Panc1 (cell line): ENCODE data around the gene ZC3H11A. TPM values are rescaled to one million over a fixed set of nuclear protein-coding genes. Genes with fewer than 3 reads are reported as not detected.

Source experiments
- ATAC-seq: fragments of 200-7000 bp; cut with Tn5 transposase; 2 replicates; pipeline ENCODE4 v1.9.1; 2020; ENCODE audit warnings: mild to moderate bottlenecking, moderate library complexity
- BruUV-seq: library from RNA; stranded (reverse); fragments of 400-500 nt; replicated peaks from 2 replicates; lab custom pipeline; 2021; lab: Mats Ljungman, UMichigan
- CTCF ChIA-PET: fragments of 300-600 bp; sonication (Branson Sonifier 250); formaldehyde crosslinking; loops from one replicate; lab custom pipeline; 2022; ENCODE audit warnings: antibody characterized with exemption; lab: Charles Lee
- POLR2A ChIA-PET: fragments of 300-600 bp; sonication (Branson Sonifier 250); formaldehyde crosslinking; loops from one replicate; lab custom pipeline; 2022; ENCODE audit warnings: antibody characterized with exemption; lab: Charles Lee
- DNase-seq: peaks from one replicate; pipeline ENCODE4 v3.0.0-alpha.2; 2010; ENCODE audit warnings: low read depth, low spot score
- H3K27ac ChIP-seq: 2 replicates; pipeline ENCODE4 v1.5.1; 2011; ENCODE audit warnings: mild to moderate bottlenecking, low read length, inconsistent platforms
- H3K27me3 ChIP-seq: fragments of 200-500 bp; sonication (Bioruptor generic); 2 replicates; pipeline ENCODE4 v1.6.0; 2014; ENCODE audit warnings: low read length, inconsistent platforms; ENCODE audit not compliant: control insufficient read depth, insufficient read depth
- H3K36me3 ChIP-seq: fragments of 200-500 bp; sonication (Bioruptor generic); 2 replicates; pipeline ENCODE4 v1.5.1; 2014; ENCODE audit warnings: inconsistent platforms, mild to moderate bottlenecking, low read length, moderate library complexity; ENCODE audit not compliant: control insufficient read depth, insufficient read depth
- H3K4me1 ChIP-seq: 2 replicates; pipeline ENCODE4 v1.5.1; 2011; ENCODE audit warnings: inconsistent platforms, mild to moderate bottlenecking, low read length, moderate library complexity; ENCODE audit not compliant: control insufficient read depth, insufficient read depth
- H3K4me3 ChIP-seq, 2 experiments: 2 replicates each; pipeline ENCODE4 v1.5.1; 2011 to 2012; ENCODE audit warnings: low read depth in 2 of 2, low read length in 2 of 2, mild to moderate bottlenecking in 2 of 2, inconsistent platforms in 1 of 2, moderate library complexity in 1 of 2
- H3K9me3 ChIP-seq: fragments of 200-500 bp; sonication (Bioruptor generic); 2 replicates; pipeline ENCODE4 v1.5.1; 2014; ENCODE audit warnings: low read depth, mild to moderate bottlenecking, inconsistent platforms, low read length, moderate library complexity; ENCODE audit not compliant: control insufficient read depth, insufficient read depth
- CTCF ChIP-seq: fragments of 450-650 bp; IDR thresholded peaks from 2 replicates; pipeline ENCODE4 v1.5.1; 2017; ENCODE audit warnings: mild to moderate bottlenecking
- POLR2AphosphoS5 ChIP-seq: IDR thresholded peaks from 2 replicates; pipeline ENCODE4 v1.6.1; 2012; ENCODE audit warnings: mild to moderate bottlenecking, low read depth, low read length, moderate library complexity
- REST ChIP-seq, 2 experiments: IDR thresholded peaks; 2 replicates each; pipeline ENCODE4 v1.6.1; 2011 to 2012; ENCODE audit warnings: low read depth in 2 of 2, control low read depth in 1 of 2, low read length in 1 of 2, mild to moderate bottlenecking in 1 of 2, moderate library complexity in 1 of 2; ENCODE audit not compliant: insufficient read depth in 1 of 2
- SIN3A ChIP-seq: IDR thresholded peaks from 2 replicates; pipeline ENCODE4 v1.6.1; 2012; ENCODE audit warnings: low read depth, mild to moderate bottlenecking, low read length, moderate library complexity, borderline replicate concordance; ENCODE audit not compliant: insufficient read depth
- TCF7L2 ChIP-seq: IDR thresholded peaks from 2 replicates; pipeline ENCODE4 v1.6.1; 2011; ENCODE audit warnings: mild to moderate bottlenecking, low read depth, low read length, inconsistent platforms
- in situ Hi-C: cut with HindIII; loops from 2 replicates; pipeline ENCODE4 v1.10.0; 2016; ENCODE audit warnings: low sequenced_read_pairs, low pct_unique_long_range_greater_than_20kb
- intact Hi-C: fragments of 100-400 bp; cut with micrococcal nuclease; formaldehyde crosslinking; loops from one replicate; pipeline ENCODE4 v1.10.0; 2022; ENCODE audit not compliant: unreplicated experiment
- total RNA-seq: library from RNA; stranded (reverse); gene quantifications from one replicate; pipeline ENCODE4 v1.2.1, GENCODE V29; 2021; ENCODE audit not compliant: unreplicated experiment

The ZC3H11A gene
- total RNA-seq, 1 experiment from 2014 or later, result 69.6 TPM

GRCh38 chr1:203777596-203777995 is 17.8 kb upstream of the ZC3H11A start:
- in situ Hi-C loops (no loop called here), intact Hi-C loops (no loop called here)
- ChIA-PET POLR2A (no interaction called here), CTCF (no interaction called here)
- Histone ChIP-seq H3K27ac (no peak overlapping the region), H3K27me3 (no peaks in the 10 kb centered on the region), H3K36me3 (no peaks in the 10 kb centered on the region), H3K4me3 (no peak overlapping the region), H3K4me1 (no peaks in the 10 kb centered on the region), H3K9me3 (no peaks in the 10 kb centered on the region)
- DNase-seq (no peak), ATAC-seq (no peak)
- TF ChIP-seq CTCF (no peak), POLR2AphosphoS5 (no peak), REST (IDR thresholded peaks at IDR 0.05; ENCODE audit: insufficient read depth in 1 of 2, low read depth in 2 of 2, low read length in 1 of 2) (no peak), SIN3A (no peak)
- no TSS peak for BruUV-seq

- ATAC-seq (no peak), DNase-seq (no peak)
- POLR2A ChIA-PET, result no interaction called here
- in situ Hi-C loops, result no loop called here
- H3K27me3 ChIP-seq, result no peaks in the 10 kb centered on the region
- TF ChIP-seq SIN3A, result no peak
- TF ChIP-seq TCF7L2, result no peak
- no peak for TF ChIP-seq CTCF
- no peak for TF ChIP-seq REST (IDR thresholded peaks at IDR 0.05; ENCODE audit: insufficient read depth in 1 of 2, low read depth in 2 of 2, low read length in 1 of 2)
- no peak for TF ChIP-seq POLR2AphosphoS5
- BruUV-seq, result no TSS peak
- no peak overlapping the region for H3K27ac ChIP-seq
- no peaks in the 10 kb centered on the region for H3K9me3 ChIP-seq
- no peak overlapping the region for H3K4me3 ChIP-seq
- intact Hi-C loops, result no loop called here
- no peaks in the 10 kb centered on the region for H3K36me3 ChIP-seq
- H3K4me1 ChIP-seq, result no peaks in the 10 kb centered on the region
- CTCF ChIA-PET, result no interaction called here
Measured at GRCh38 chr1:203778146-203778545, 17.3 kb upstream of the ZC3H11A start.
